ENCODE data around the gene CFTR. TPM values are rescaled to one million over a fixed set of nuclear protein-coding genes. Genes with fewer than 3 reads are reported as not detected.

CFTR gene
- total RNA-seq, 1 experiment from 2014 or later: not detected

DNA sequence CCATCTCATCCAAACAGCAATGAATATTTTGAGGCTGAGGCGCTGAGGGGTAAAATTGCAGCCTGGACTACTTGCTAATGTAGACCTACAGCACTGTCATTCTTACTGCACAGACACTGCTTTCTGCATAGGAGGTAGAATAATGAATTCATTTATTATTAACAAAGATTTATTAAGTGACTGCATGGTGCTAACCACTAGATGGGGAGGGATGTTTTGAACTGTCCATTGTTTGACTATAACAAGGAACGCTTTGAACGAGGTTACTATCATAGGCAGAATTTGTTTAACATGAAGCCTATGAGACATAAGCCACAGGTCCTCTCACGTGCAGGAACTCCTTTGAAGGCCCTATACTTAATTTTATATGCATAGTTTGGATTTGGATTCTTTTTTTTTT is 143.8 kb downstream of the CFTR start:
- no peaks in the 10 kb centered on the region for H3K9me2 ChIP-seq (ENCODE audit: insufficient read depth)
- ChIA-PET CTCF (no interaction called here), POLR2A (ENCODE audit: unreplicated experiment) (no interaction called here)
- no peak overlapping the region for H2AFZ ChIP-seq
- no peaks in the 10 kb centered on the region for H3K36me3 ChIP-seq (ENCODE audit: low read depth)
- H3K27me3 ChIP-seq (ENCODE audit: insufficient read depth, low read depth): no peaks in the 10 kb centered on the region
- BruUV-seq (replicated peaks): no TSS peak
- H3K9me3 ChIP-seq (ENCODE audit: insufficient read depth, low read depth): no peaks in the 10 kb centered on the region
- intact Hi-C loops (cut with micrococcal nuclease; ENCODE audit: unreplicated experiment): no loop called here
- no peak overlapping the region for H3K4me3 ChIP-seq
- H3K27ac ChIP-seq: no peak overlapping the region
- no peak overlapping the region for H3K4me2 ChIP-seq
- no peak for DNase-seq
- H3K4me1 ChIP-seq (replicated peaks; ENCODE audit: insufficient read depth): no peaks in the 10 kb centered on the region
- no peaks in the 10 kb centered on the region for H4K20me1 ChIP-seq (ENCODE audit: insufficient read depth)
- no peaks in the 10 kb centered on the region for H3F3A ChIP-seq (ENCODE audit: insufficient read depth, low read depth)
- H3K79me2 ChIP-seq (ENCODE audit: low read depth): no peaks in the 10 kb centered on the region
- TF ChIP-seq, protein P1, sequence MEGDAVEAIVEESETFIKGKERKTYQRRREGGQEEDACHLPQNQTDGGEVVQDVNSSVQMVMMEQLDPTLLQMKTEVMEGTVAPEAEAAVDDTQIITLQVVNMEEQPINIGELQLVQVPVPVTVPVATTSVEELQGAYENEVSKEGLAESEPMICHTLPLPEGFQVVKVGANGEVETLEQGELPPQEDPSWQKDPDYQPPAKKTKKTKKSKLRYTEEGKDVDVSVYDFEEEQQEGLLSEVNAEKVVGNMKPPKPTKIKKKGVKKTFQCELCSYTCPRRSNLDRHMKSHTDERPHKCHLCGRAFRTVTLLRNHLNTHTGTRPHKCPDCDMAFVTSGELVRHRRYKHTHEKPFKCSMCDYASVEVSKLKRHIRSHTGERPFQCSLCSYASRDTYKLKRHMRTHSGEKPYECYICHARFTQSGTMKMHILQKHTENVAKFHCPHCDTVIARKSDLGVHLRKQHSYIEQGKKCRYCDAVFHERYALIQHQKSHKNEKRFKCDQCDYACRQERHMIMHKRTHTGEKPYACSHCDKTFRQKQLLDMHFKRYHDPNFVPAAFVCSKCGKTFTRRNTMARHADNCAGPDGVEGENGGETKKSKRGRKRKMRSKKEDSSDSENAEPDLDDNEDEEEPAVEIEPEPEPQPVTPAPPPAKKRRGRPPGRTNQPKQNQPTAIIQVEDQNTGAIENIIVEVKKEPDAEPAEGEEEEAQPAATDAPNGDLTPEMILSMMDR (conservative IDR thresholded peaks at IDR 0.05): no peak
- TF ChIP-seq EZH2 (IDR thresholded peaks at IDR 0.05; ENCODE audit: low read depth): no peak

DNA sequence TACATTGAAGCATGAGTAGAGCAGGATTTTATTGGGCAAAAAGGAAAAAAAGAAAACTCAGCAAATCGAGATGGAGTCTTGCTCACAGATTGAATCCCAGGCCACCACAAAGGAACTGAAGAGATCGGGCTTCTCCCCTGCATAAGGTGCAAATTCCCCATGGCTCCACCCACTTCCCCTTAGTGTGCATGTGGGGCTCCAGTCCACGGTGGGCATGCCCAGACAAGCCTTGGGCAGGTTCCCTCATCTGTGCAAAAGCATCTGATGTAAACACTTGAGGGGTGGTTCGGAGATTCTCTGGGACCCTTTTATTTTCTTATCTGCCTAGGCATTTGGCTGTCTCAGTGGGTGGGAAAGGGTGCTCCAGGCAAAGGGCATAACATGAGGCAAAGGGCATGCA is 150.7 kb downstream of the CFTR start:
- POLR2A ChIA-PET (ENCODE audit: unreplicated experiment): no interaction called here

DNA sequence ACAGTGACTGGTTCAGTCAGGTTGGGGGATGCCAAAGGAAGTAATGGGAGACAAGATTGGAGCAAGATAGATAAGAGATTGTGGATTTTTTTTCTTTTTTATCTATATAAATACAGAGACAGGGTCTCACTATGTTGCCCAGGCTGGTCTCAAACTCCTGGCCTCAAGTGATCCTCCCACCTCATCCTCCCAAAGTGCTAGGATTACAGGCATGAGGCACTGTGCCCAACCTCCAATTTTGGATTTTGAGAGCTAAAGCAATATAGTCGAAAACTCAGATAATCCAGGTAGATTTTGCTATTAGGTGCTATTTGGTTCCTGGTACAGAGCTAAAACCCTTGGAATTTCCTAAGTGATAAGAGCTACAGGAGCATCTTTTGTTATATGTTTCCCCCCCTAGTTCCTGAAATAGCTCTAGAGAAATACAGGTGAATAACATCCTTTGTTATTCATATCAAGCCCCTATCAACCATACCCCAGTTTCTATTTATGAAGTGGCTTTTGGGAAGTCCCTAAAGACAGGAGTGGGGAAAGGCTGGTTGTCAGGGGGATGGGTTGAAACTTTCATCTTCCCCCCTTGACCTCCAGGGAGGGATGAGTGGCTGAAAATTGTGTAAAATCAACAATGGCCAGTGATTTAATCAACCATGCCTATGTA is 151.2 kb downstream of the CFTR start:
- no peaks in the 10 kb centered on the region for H3K27me3 ChIP-seq (ENCODE audit: insufficient read depth, low read depth)
- H3K4me1 ChIP-seq (replicated peaks; ENCODE audit: insufficient read depth): no peaks in the 10 kb centered on the region
- no peak overlapping the region for H2AFZ ChIP-seq
- POLR2A ChIA-PET (ENCODE audit: unreplicated experiment): no interaction called here
- no peak overlapping the region for H3K4me3 ChIP-seq
- no peaks in the 10 kb centered on the region for H3F3A ChIP-seq (ENCODE audit: insufficient read depth, low read depth)
- no peak overlapping the region for H3K27ac ChIP-seq
- H3K9me3 ChIP-seq (ENCODE audit: insufficient read depth, low read depth): no peaks in the 10 kb centered on the region
- no peaks in the 10 kb centered on the region for H3K79me2 ChIP-seq (ENCODE audit: low read depth)
- intact Hi-C loops (cut with micrococcal nuclease; ENCODE audit: unreplicated experiment): no loop called here
- no TSS peak for BruUV-seq (replicated peaks)
- no peaks in the 10 kb centered on the region for H3K36me3 ChIP-seq (ENCODE audit: low read depth)
- no peaks in the 10 kb centered on the region for H4K20me1 ChIP-seq (ENCODE audit: insufficient read depth)
- H3K4me2 ChIP-seq: no peak overlapping the region
- TF ChIP-seq, protein P1 (conservative IDR thresholded peaks at IDR 0.05): no peak
- TF ChIP-seq EZH2 (IDR thresholded peaks at IDR 0.05; ENCODE audit: low read depth): no peak
- no peak for DNase-seq
- CTCF ChIA-PET: no interaction called here
- no peaks in the 10 kb centered on the region for H3K9me2 ChIP-seq (ENCODE audit: insufficient read depth)

More for the DNA sequence above, 150.7 kb downstream of the CFTR start:
- no peaks in the 10 kb centered on the region for H3K36me3 ChIP-seq (ENCODE audit: low read depth)
- DNase-seq: no peak
- H3F3A ChIP-seq (ENCODE audit: insufficient read depth, low read depth): no peaks in the 10 kb centered on the region
- no peaks in the 10 kb centered on the region for H3K4me1 ChIP-seq (replicated peaks; ENCODE audit: insufficient read depth)
- CTCF ChIA-PET: interaction anchor here (0.6 kb wide), 1 partner anchor 146 kb away, joined by 3 read pairs; no protein-coding TSS in a partner anchor
- no peaks in the 10 kb centered on the region for H3K9me2 ChIP-seq (ENCODE audit: insufficient read depth)
- H4K20me1 ChIP-seq (ENCODE audit: insufficient read depth): no peaks in the 10 kb centered on the region
- intact Hi-C loops (cut with micrococcal nuclease; ENCODE audit: unreplicated experiment): no loop called here
- no TSS peak for BruUV-seq (replicated peaks)
- H3K27ac ChIP-seq: no peak overlapping the region
- TF ChIP-seq EZH2 (IDR thresholded peaks at IDR 0.05; ENCODE audit: low read depth): no peak
- TF ChIP-seq, protein P1 (conservative IDR thresholded peaks at IDR 0.05): no peak
- no peaks in the 10 kb centered on the region for H3K27me3 ChIP-seq (ENCODE audit: insufficient read depth, low read depth)
- H3K4me2 ChIP-seq: no peak overlapping the region
- no peaks in the 10 kb centered on the region for H3K79me2 ChIP-seq (ENCODE audit: low read depth)
- no peak overlapping the region for H2AFZ ChIP-seq
- no peak overlapping the region for H3K4me3 ChIP-seq
- no peaks in the 10 kb centered on the region for H3K9me3 ChIP-seq (ENCODE audit: insufficient read depth, low read depth)

Data from PC-9 (cell line).